ENCODE measurements around the gene SFRP4. TPM values are rescaled to one million over a fixed set of nuclear protein-coding genes. Genes with fewer than 3 reads are reported as not detected.
"Not testable (repeated sequence)": the region's sequence is repeated elsewhere in the genome, so short reads cannot be mapped to it uniquely, and the experiment has no call there.

The SFRP4 gene
- total RNA-seq, 4 donors from 2014 or later = 0.15 to 0.94 (median 0.20) TPM

- no peak overlapping the region for H3K4me3 ChIP-seq (ENCODE audit: low read depth, poor library complexity, severe bottlenecking)
- intact Hi-C loops (cut with DNase I; ENCODE audit: low total_unique reads) = no loop called here
- DNase-seq (ENCODE audit: low spot score in 2 of 2) = no peak
- TF ChIP-seq POLR2A (IDR thresholded peaks at IDR 0.05) = no peak
- no peak for TF ChIP-seq CTCF (IDR thresholded peaks at IDR 0.05)
Measured at GRCh38 chr7:37956791-37957190, 40.2 kb upstream of the SFRP4 start.

GRCh38 chr7:37954217-37954616 lies 37.6 kb upstream of the SFRP4 start:
- WGBS, 2 donors = 93 to 95% methylated on average over 1 of the region's 1 CpG
- DNase-seq (ENCODE audit: low spot score in 2 of 2); intact Hi-C loops (cut with DNase I; ENCODE audit: low total_unique reads); H3K4me3 ChIP-seq (ENCODE audit: low read depth, poor library complexity, severe bottlenecking): not testable (repeated sequence)

GRCh38 chr7:37952240-37952639 lies 35.6 kb upstream of the SFRP4 start:
- 82% methylated on average over 2 of the region's 2 CpGs for WGBS, 2 donors
- no peak for DNase-seq (ENCODE audit: low spot score in 2 of 2)

GRCh38 chr7:37947941-37948210 lies 31.3 kb upstream of the SFRP4 start:
- WGBS, 2 donors = 89 to 90% methylated on average over 7 of the region's 7 CpGs
- H3K4me3 ChIP-seq (ENCODE audit: low read depth, poor library complexity, severe bottlenecking) = no peak overlapping the region
- TF ChIP-seq CTCF (IDR thresholded peaks at IDR 0.05) (no peak), POLR2A (IDR thresholded peaks at IDR 0.05) (no peak)
- DNase-seq (ENCODE audit: low spot score in 2 of 2) = no peak
- intact Hi-C loops (cut with DNase I; ENCODE audit: low total_unique reads) = no loop called here

More at GRCh38 chr7:37952240-37952639, 35.6 kb upstream of the SFRP4 start:
- TF ChIP-seq CTCF (IDR thresholded peaks at IDR 0.05) (no peak), POLR2A (IDR thresholded peaks at IDR 0.05) (no peak)
- H3K4me3 ChIP-seq (ENCODE audit: low read depth, poor library complexity, severe bottlenecking) = no peak overlapping the region
- intact Hi-C loops (cut with DNase I; ENCODE audit: low total_unique reads) = no loop called here

GRCh38 chr7:37947138-37947940 lies 30.7 kb upstream of the SFRP4 start:
- TF ChIP-seq POLR2A (IDR thresholded peaks at IDR 0.05) (no peak), CTCF (IDR thresholded peaks at IDR 0.05) (no peak)
- intact Hi-C loops (cut with DNase I; ENCODE audit: low total_unique reads) = no loop called here
- WGBS, 2 donors = 94 to 96% methylated on average over 7 of the region's 7 CpGs
- no peak overlapping the region for H3K4me3 ChIP-seq (ENCODE audit: low read depth, poor library complexity, severe bottlenecking)
- no peak for DNase-seq (ENCODE audit: low spot score in 2 of 2)

GRCh38 chr7:37945336-37945735 lies 28.7 kb upstream of the SFRP4 start:
- no peak overlapping the region for H3K4me3 ChIP-seq (ENCODE audit: low read depth, poor library complexity, severe bottlenecking)
- TF ChIP-seq CTCF (IDR thresholded peaks at IDR 0.05) (no peak), POLR2A (IDR thresholded peaks at IDR 0.05) (no peak)
- intact Hi-C loops (cut with DNase I; ENCODE audit: low total_unique reads) = no loop called here
- 75 to 77% methylated on average over 4 of the region's 4 CpGs for WGBS, 2 donors
- DNase-seq (ENCODE audit: low spot score in 2 of 2) = no peak
